GM12873 (cell line): Measurements from ENCODE around the gene B4GALT6.

Experiments
- CTCF ChIP-seq: IDR thresholded peaks from 2 replicates; pipeline ENCODE4 v1.5.1; 2012; ENCODE audit warnings: low read depth, mild to moderate bottlenecking, moderate library complexity, low read length, control low read depth; ENCODE audit not compliant: insufficient read depth; ENCODE audit errors: missing control alignments

Gene B4GALT6

GRCh38 chr18:31598021-31598805 is 86.2 kb downstream of the B4GALT6 start:
- TF ChIP-seq CTCF = no peak

GRCh38 chr18:31596081-31596872 is 88.1 kb downstream of the B4GALT6 start:
- no peak for TF ChIP-seq CTCF

- no peak for TF ChIP-seq CTCF
Measured at GRCh38 chr18:31595121-31595771, 89.1 kb downstream of the B4GALT6 start.

GRCh38 chr18:31592506-31593157 is 91.7 kb downstream of the B4GALT6 start:
- no peak for TF ChIP-seq CTCF

- TF ChIP-seq CTCF = no peak
Measured at GRCh38 chr18:31591628-31592027, 92.8 kb downstream of the B4GALT6 start, which contains the start of gene TTR. TSS of gene TTR (plus strand) at chr18:31591877. CDS start at chr18:31591903, 26 bp downstream.

- no peak for TF ChIP-seq CTCF
Measured at GRCh38 chr18:31591113-31591512, 93.3 kb downstream of the B4GALT6 start.
